ENCODE measurements around the gene FGL2.

- TF ChIP-seq, protein P1, sequence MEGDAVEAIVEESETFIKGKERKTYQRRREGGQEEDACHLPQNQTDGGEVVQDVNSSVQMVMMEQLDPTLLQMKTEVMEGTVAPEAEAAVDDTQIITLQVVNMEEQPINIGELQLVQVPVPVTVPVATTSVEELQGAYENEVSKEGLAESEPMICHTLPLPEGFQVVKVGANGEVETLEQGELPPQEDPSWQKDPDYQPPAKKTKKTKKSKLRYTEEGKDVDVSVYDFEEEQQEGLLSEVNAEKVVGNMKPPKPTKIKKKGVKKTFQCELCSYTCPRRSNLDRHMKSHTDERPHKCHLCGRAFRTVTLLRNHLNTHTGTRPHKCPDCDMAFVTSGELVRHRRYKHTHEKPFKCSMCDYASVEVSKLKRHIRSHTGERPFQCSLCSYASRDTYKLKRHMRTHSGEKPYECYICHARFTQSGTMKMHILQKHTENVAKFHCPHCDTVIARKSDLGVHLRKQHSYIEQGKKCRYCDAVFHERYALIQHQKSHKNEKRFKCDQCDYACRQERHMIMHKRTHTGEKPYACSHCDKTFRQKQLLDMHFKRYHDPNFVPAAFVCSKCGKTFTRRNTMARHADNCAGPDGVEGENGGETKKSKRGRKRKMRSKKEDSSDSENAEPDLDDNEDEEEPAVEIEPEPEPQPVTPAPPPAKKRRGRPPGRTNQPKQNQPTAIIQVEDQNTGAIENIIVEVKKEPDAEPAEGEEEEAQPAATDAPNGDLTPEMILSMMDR (IDR thresholded peaks at IDR 0.05): no peak
- no peak for TF ChIP-seq EP300 (IDR thresholded peaks at IDR 0.05; ENCODE audit: low read depth)
Measured at GRCh38 chr7:77209479-77210139, 10.0 kb upstream of the FGL2 start.

Measured in transverse colon (tissue), 3 donors.